Stimulated activated CD4-positive, alpha-beta T cell treated with anti-CD3 and anti-CD28 coated beads, Interleukin-4, amount 100 ng/mL, for 24 hours (primary cell): ENCODE results near the gene SLC22A7.

Experiments used
- DNase-seq: peaks from one replicate; pipeline ENCODE4 v3.0.0-alpha.2; 2020

Gene SLC22A7

DNA sequence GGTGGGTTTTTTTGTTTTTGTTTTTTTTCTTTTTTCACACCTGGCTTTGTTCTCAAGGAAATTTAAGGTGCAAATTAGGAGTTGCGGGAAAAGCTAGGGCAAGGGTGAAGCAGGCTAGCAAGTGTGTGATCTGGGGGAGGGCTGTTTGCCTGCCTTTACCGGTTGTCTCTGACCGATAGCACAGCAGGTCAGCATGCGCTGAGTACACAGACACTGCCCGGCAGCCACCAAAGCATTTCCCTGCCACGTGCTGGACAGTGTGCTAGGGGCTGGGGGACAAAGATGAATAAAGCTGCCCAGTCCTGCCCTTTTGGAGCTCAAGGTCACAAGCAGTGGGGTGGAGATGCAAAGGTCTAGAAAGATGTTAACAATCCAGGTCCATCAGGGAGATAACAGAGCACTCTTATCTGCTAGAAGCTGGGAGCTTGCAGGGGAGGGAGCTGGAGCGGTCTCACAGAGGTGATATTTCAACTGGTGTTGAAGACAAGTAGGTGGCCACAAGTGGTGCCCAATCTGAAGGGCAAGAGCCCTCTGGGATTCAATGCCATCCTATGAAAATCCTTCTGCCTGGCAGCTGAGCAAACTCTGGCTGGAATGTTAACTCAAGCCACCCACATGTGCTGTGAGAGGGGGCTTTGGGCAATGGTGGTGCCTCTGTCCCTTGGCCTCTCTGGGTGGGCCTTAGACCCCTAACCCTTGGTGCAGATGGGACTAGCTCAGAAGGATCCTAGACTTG lies 30.3 kb upstream of the SLC22A7 start:
- DNase-seq: no peak

- DNase-seq: no peak
These were observed 29.7 kb upstream of the SLC22A7 start for GRCh38 chr6:43268355-43268700.

GRCh38 chr6:43268782-43269272 lies 29.2 kb upstream of the SLC22A7 start:
- DNase-seq: no peak

DNA sequence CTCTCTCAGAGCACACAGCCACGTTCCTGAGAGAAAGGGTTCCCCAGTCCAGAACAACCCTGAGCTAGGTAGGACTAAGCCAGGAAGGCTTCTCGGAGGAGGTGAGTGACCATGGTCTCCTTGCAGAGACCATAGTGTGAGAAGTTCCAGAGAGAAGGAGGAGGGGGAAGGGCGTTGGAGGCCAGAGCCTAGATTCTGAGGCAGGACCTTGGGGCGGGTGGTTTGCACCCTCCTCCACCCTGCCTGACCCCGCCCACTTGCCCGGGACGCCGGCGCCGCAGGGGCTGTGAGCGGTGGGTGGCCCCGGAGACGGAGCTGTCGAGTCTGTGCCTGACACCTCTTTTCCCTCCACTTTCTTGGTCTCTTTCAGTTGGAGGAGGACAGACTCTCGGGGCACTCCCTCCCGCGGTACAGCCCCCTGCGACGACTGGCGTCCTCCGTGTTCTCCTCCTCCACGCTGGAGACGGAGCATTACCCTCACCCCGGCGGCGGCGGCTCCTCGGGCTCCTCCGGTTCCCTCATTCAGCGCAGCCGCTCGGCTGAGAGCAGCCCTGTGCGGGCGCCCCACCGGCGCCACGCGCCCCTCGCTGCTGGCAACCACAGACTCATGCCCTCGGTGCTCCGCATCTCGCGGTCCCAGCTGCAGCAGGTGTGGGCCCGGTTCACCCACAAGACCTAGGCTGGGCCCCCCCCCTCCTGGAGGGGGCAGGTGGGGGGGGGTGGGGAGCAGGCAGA lies 28.6 kb upstream of the SLC22A7 start:
- DNase-seq: peak; percentile 30

DNA sequence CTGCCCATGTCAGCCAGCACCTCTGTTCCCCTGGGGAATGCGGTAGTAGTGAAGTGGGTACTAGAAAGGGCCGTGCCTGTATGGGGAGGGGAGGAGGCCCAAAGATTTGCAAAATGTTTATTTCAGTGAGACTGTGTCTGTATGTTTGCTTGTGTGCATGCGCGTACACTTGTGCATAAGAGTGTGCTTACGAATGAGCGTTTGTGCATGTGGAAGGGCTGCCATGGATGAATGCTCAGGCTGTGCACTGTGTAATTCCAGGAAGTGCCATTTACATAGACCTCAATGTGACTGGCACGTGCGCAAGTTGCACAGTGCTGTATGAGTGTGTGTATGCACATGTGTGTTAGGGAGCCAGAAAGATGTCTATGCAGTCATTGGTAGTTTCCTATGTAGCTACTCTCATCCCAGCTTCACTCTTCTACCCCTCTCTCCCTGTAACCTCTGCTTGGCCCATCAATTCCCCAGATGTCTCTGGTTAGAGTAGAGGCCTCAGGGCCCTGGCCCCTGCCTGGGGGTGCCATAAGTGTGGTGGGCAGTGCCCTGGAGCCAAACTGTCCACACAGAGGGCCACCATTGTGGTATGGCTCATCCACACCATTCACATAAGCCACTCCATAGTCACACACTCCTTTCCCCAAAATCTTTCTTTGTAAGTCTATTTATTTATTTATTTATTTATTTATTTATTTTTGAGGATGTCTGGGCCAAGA lies 26.8 kb upstream of the SLC22A7 start:
- DNase-seq: no peak

- DNase-seq: no peak
These were observed 26.1 kb upstream of the SLC22A7 start for GRCh38 chr6:43271944-43272343.

- DNase-seq: no peak
These were observed 24.4 kb upstream of the SLC22A7 start for GRCh38 chr6:43273707-43274106.

- no peak for DNase-seq
These were observed 23.7 kb upstream of the SLC22A7 start for GRCh38 chr6:43274127-43274915.

- peak; percentile 33 for DNase-seq
These were observed 23.0 kb upstream of the SLC22A7 start for GRCh38 chr6:43274916-43275597.

DNA sequence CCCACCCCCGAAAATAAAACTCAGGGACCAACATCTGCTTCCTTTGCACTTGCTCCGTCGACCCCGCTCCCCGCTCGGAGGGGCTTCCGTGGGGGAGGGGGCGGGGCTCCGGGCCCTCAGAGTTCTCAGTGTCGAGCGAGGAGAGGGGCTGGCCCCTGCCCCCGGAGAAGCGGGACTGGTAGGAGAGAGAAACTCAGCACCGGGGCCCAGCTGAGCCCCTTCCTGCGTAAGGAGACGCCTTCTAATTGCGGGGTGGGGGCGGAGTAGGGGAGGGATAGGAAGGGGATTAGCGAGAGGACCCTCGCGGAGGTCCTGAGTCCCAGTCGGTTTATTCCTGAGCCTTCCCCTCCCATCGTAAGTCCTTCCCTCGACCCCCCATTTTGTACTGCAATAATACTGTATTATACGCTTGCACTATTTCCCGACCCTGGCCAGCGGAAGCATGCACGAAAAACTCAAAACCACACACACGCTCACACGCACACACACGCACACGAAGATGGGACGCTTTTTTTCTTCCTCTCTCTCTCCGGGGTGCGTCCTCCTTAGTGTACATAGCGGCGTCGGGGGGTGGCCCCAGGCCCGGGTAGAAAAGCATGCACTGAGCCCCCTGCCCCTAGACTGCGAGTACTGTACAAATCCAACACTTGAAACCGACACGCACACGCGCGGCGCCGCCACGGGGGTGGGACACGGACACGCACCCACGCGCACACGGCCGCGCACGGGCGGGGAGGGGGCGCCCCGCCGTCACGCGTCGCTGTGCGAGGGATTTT lies 22.1 kb upstream of the SLC22A7 start:
- peak; percentile 34 for DNase-seq

DNA sequence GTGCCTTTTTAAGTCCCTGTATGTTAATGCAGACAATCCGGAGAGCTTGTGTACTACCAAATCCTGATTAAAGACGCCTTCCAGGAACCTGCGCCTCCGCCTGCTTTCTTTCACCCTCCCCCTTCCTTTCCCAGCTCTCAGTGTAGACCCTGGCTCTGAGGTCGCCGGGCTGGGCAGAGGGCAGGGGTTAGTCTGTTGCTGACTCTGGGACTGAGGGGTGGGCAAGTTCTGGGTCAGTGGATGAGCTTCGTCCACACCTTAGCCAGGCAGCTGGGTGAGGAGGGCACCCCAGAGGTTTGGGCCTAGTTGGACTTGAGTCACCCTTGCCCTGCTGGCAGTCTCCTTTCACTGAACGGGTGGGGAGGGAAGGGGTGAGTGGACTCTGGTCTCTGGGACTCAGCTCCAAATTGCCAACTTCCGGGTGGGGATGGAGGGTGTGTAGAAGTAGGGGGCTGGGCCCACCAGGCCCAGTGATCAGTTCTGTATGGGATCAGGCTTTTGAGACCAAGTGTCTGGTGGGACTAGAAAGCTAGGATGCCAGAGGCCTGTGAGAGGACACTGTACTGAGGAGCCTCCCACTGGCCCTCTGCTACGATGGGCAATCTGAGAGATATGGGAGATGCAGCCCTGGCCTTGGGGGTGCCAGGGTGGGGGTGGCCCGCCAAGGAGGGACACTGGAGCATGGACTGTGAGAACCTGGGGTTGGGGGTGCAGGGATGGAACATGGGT lies 21.3 kb upstream of the SLC22A7 start:
- DNase-seq: no peak

- no peak for DNase-seq
These were observed 20.8 kb upstream of the SLC22A7 start for GRCh38 chr6:43277306-43277642.

DNA sequence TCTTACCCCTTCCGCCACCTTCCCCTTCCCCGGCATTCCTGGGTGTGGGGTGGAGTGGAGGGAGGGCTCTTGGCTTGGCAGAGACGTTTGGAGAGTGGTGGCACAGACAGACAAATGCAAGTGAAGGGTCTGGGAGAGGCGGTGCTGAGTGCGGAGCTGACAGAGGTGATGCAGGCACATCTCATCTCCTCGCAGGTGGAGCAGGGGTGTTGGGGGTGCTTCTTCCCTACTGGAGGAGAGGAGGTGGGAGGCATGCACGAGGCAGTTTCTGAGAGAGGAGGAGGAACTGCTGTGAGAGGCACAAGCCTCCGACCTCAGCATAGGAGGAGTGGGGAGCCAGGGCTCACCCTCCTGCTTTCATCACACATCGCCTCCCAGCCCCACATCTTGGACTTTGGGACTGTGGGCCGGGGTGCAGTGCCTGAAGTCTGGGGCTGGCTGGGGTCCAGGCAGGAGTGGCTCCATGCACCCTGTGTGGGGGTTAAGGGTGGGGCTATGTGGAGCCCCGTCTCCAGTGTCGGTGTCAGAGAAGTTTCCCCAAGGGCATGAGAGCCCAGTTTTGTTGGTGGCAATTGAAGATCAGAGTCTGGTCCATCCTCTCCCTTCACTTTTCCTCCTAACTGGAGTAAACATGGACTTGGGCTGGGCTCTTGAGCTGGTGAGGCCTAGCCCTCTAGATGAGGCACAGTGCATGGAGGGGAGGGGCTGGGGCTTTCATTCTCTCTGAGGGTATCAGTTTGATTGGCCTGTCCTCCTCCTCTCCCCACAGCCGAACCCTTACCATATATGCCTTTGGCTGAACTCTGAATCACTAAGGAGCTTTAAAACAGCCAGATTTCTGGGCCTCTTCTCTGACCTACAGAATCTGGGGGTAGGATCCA lies 20.2 kb upstream of the SLC22A7 start:
- DNase-seq: no peak

DNA sequence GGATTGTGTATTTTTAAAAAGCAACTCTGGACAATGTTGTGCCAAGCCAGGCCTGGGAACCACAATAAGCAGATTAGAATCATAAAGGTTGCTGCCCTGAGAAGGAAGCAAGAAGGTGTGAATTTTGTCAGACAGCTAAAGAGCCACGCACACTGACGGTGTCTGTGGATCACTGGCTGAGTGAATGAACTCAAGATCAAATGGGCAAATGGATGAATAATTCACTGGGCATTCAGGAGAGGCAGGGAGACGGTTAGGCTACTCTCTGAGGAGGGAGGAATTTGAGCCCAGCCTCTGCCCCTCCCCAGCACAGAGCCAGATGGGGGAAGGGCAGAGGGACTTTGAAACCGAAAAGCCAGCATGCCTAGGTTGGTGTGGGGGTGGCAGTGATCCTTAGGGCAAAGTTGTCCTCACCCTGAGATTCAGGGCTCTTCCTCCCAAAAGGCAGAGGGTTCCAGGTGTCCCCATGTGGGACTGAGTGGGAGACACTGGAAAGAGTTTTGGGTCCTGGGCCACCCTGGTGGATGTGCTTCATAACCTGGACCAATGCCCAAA lies 19.5 kb upstream of the SLC22A7 start:
- DNase-seq: no peak

DNA sequence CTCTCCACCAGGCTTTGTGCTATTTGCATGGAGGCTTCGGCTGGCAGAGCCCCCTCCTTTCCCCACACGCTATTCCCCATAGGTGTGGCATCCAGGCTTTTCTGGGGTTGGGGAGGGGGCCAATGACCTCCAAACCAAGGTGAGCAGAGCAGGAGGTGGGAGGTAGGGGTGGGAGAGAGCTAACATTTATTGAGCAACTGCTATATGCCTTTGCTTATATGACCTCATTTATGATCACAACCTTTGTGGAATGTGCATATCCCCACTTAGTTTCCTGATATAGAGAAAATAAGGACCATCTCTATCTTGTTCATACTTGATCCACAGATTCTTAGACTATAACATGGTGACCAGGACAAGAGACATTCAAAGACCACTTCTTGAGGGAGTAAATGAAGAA lies 17.8 kb upstream of the SLC22A7 start:
- DNase-seq: no peak

- no peak for DNase-seq
These were observed 16.0 kb upstream of the SLC22A7 start for GRCh38 chr6:43282060-43282459.

DNA sequence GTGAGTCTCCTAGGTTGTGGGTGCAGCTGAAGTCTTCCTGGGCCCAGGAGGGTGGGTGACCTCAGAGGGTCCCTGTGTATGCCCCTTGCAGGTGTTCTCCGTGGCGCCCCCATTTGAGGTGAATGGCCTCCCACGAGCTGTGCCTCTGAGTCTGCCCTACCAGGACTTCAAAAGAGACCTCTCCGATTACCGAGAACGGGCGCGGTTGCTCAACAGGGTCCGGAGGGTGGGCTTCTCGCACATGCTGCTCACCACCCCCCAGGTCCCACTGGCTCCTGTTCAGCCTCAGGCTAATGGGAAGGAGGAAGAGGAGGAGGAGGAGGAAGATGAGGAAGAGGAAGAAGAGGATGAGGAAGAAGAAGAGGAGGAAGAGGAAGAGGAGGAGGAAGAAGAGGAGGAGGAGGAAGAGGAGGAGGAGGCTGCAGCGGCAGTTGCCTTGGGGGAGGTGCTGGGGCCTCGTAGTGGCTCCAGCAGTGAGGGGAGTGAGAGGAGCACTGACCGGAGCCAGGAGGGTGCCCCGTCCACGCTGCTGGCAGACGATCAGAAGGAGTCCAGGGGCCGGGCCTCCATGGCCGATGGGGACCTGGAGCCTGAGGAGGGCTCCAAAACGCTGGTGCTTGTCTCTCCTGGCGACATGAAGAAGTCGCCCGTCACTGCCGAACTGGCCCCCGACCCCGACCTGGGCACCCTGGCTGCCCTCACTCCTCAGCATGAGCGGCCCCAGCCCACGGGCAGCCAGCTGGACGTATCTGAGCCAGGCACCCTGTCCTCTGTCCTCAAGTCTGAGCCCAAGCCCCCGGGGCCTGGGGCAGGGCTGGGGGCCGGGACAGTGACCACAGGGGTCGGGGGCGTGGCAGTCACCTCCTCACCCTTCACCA lies 15.2 kb upstream of the SLC22A7 start:
- no peak for DNase-seq

DNA sequence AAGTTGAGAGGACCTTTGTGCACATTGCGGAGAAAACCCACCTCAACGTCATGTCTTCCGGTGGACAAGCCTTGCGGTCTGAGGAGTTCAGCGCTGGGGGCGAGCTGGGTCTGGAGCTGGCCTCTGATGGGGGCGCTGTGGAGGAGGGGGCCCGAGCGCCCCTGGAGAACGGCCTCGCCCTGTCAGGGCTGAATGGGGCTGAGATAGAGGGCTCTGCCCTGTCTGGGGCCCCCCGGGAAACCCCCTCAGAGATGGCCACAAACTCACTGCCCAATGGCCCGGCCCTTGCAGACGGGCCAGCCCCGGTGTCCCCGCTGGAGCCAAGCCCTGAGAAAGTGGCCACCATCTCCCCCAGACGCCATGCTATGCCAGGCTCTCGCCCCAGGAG lies 14.6 kb upstream of the SLC22A7 start:
- no peak for DNase-seq

DNA sequence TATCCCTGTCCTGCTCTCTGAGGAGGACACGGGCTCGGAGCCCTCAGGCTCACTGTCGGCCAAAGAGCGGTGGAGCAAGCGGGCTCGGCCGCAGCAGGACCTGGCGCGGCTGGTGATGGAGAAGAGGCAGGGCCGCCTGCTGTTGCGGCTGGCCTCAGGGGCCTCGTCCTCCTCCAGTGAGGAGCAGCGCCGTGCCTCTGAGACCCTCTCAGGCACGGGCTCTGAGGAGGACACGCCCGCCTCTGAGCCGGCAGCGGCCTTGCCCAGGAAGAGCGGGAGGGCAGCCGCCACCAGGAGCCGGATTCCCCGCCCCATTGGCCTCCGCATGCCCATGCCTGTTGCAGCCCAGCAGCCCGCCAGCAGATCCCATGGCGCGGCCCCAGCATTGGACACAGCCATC lies 14.2 kb upstream of the SLC22A7 start:
- DNase-seq: no peak
